ENCODE results near the gene PTPRH.

DNA sequence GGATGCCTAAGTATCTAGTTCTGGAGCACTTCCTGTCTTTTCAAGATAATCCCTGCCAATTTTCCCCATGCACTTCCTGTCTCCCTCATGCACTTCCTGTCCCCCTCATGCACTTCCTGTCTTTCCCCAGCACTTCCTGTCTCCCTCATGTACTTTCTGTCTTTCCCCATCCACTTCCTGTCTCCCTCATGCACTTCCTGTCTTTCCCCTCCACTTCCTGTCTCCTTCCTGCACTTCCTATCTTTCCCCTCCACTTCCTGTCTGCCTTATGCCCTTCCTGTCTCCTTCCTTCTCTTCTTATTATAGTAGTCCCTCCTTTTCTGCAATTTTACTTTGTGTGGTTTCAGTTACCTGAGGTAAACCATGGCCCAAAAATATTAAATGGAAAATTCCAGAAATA, 57.3 kb downstream of the PTPRH start:
- TF ChIP-seq POLR2A (IDR thresholded peaks at IDR 0.05), result no peak
- TF ChIP-seq, protein P1, sequence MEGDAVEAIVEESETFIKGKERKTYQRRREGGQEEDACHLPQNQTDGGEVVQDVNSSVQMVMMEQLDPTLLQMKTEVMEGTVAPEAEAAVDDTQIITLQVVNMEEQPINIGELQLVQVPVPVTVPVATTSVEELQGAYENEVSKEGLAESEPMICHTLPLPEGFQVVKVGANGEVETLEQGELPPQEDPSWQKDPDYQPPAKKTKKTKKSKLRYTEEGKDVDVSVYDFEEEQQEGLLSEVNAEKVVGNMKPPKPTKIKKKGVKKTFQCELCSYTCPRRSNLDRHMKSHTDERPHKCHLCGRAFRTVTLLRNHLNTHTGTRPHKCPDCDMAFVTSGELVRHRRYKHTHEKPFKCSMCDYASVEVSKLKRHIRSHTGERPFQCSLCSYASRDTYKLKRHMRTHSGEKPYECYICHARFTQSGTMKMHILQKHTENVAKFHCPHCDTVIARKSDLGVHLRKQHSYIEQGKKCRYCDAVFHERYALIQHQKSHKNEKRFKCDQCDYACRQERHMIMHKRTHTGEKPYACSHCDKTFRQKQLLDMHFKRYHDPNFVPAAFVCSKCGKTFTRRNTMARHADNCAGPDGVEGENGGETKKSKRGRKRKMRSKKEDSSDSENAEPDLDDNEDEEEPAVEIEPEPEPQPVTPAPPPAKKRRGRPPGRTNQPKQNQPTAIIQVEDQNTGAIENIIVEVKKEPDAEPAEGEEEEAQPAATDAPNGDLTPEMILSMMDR (IDR thresholded peaks at IDR 0.05), result no peak
